Heart right ventricle (tissue), 16 donors: ENCODE results near the gene CCM2. TPM values are rescaled to one million over a fixed set of nuclear protein-coding genes. Genes with fewer than 3 reads are reported as not detected.

Source experiments
- ATAC-seq, 8 donors: fragments of 200-7000 bp; cut with Tn5 transposase; one replicate each; pipeline ENCODE4 v1.9.1; 2020; ENCODE audit warnings: mild to moderate bottlenecking in 8 of 8, moderate library complexity in 8 of 8, moderate number of reproducible peaks in 1 of 8
- DNase-seq, 2 donors: peaks; one replicate each; pipeline ENCODE4 v3.0.0-alpha.2; 2020
- H3K27ac ChIP-seq, 10 donors: fragments of 200-600 bp; sonication (generic) in 2 of 10; one replicate each; pipeline versions ENCODE4 v1.5.0 to v1.8.0; 2020 to 2022; ENCODE audit warnings: mild to moderate bottlenecking in 3 of 10
- H3K27me3 ChIP-seq, 7 donors: fragments of 200-600 bp; one replicate each; pipeline ENCODE4 v1.8.0; 2021 to 2022; ENCODE audit warnings: mild to moderate bottlenecking in 2 of 7
- H3K36me3 ChIP-seq, 9 donors: fragments of 200-600 bp; sonication (generic) in 1 of 9; one replicate each; pipeline versions ENCODE4 v1.5.0 to v1.8.0; 2020 to 2022; ENCODE audit warnings: mild to moderate bottlenecking in 2 of 9
- H3K4me1 ChIP-seq, 9 donors: fragments of 200-600 bp; sonication (generic) in 1 of 9; one replicate each; pipeline versions ENCODE4 v1.5.0 to v1.8.0; 2020 to 2022; ENCODE audit warnings: mild to moderate bottlenecking in 4 of 9
- H3K4me3 ChIP-seq, 10 donors: fragments of 200-600 bp; sonication (generic) in 2 of 10; one replicate each; pipeline versions ENCODE4 v1.5.0 to v1.8.0; 2020 to 2022; ENCODE audit warnings: mild to moderate bottlenecking in 7 of 10, moderate library complexity in 2 of 10
- H3K9me3 ChIP-seq, 11 donors: fragments of 200-600 bp in 10 of 11; sonication (generic) in 2 of 11; one replicate each; pipeline versions ENCODE4 v1.5.0 to v1.8.0; 2013 to 2022; ENCODE audit warnings: mild to moderate bottlenecking in 2 of 11, control low read depth in 1 of 11, moderate library complexity in 1 of 11
- CTCF ChIP-seq, 9 donors: fragments of 200-600 bp; sonication (generic) in 2 of 9; IDR thresholded peaks; one replicate each; pipeline versions ENCODE4 v1.5.0 to v1.8.0; 2021 to 2022; ENCODE audit warnings: antibody characterized with exemption in 9 of 9, mild to moderate bottlenecking in 5 of 9, moderate library complexity in 1 of 9
- WGBS, 2 donors: extraction: QIAGEN DNeasy Blood & Tissue Kit; methylation state at CpG; one replicate each; pipeline ENCODE4 v1.1.7; 2013; ENCODE audit warnings: inconsistent platforms in 1 of 2; 5-methylcytosine and 5-hydroxymethylcytosine counted together
- intact Hi-C, 10 donors: fragments of 100-400 bp; cut with DNase I; formaldehyde crosslinking; loops; one replicate each; pipeline versions ENCODE4 v1.11.1 to v1.14.2; 2022
- polyA plus RNA-seq, 2 donors: library from polyadenylated mRNA; stranded (reverse); fragments of 200-250 nt; gene quantifications; one replicate each; pipeline ENCODE4 v1.2.3, GENCODE V29; 2013
- total RNA-seq, 10 donors: library from RNA; stranded (reverse); fragmentation: NEBNext Ultra II Directional in 3 of 10; extraction: Animal tissue kit (Norgen Biotek cat#: 25700) in 3 of 10; gene quantifications; one replicate each; pipeline versions ENCODE4 v1.2.1 to v1.2.4, GENCODE V29; 2021 to 2023
- donor health status: Arrhythmogenic right ventricular cardiomyopathy.
- donor health status: ischemic (EF 13 %, LVEDD 7.1; RV severe dilation, severe dysfunction).
- donor health status: healthy with polysubstance abuse.
- donor health status: DM: no; HTN: yes; CAD: no.
- donor health status: DM: no; HTN: no; CAD: no.
- donor health status: ischemic (EF 25% LVEDD 6.9; RV normal size, moderate dysfunction).
- donor health status: ischemic (EF 25% LVEDD 5.7; RV mildly dilated, moderate dysfunction).
- donor health status: healthy.
- donor health status: DM: yes; HTN: yes; CAD: no.
- donor health status: Ischemic cardiomyopathy.
- donor health status: ischemic (EF 35%, LVEDD 5.7; RV mildly dilated, moderate dysfunction).
- donor health status: nonischemic (EF 11% LVEDD 7.7; RV severe dilation, severe dysfunction).
- donor health status: DM: yes; HTN: yes; CAD: no.
- donor health status: PGD.
- donor health status: ischemic (EF 29% LVEDD 5.4; RV normal size, mild dysfunction).
- donor health status: nonischemic (EF 23%, LVEDD 6.1; RV moderate dilation, normal function).

Gene CCM2
- total and polyA plus RNA-seq, 12 donors = 21.5 to 71.1 (median 25.7) TPM

GRCh38 chr7:44987457-44987856, 12.5 kb upstream of the CCM2 start:
- Histone ChIP-seq H3K4me1 (peaks cover 0 to 48% (median 30%) of the 10 kb centered on the region in 9 donors), H3K36me3 (peaks cover 0 to 33% (median 12%) of the 10 kb centered on the region in 9 donors), H3K4me3 (peak overlapping the region in 8 of 10 donors; percentile 57 to 71 (median 65)), H3K27me3 (no peaks in the 10 kb centered on the region), H3K9me3 (no peaks in the 10 kb centered on the region), H3K27ac (peak overlapping the region in 9 of 10 donors; percentile 93 to 98 (median 96))
- WGBS, 2 donors = 94 to 97% methylated on average over 7 of the region's 7 CpGs
- ATAC-seq (no peak), DNase-seq (no peak)
- no peak for TF ChIP-seq CTCF (IDR thresholded peaks at IDR 0.05)
- intact Hi-C loops = loop anchor here in 6 of 10 donors (2.0 to 10.0 kb wide), 3 partner anchors 103 to 405 kb away; partner anchors contain the start of genes TBRG4 (in 5 of the 6), PURB (in 1 of the 6) and TMED4 (in 1 of the 6)

- 82 to 86% methylated on average over 10 of the region's 10 CpGs for WGBS, 2 donors
- H3K4me1 ChIP-seq = peaks cover 0 to 48% (median 30%) of the 10 kb centered on the region in 9 donors
- peaks cover 0 to 28% (median 7%) of the 10 kb centered on the region in 9 donors for H3K36me3 ChIP-seq
- TF ChIP-seq CTCF (IDR thresholded peaks at IDR 0.05) = no peak
- DNase-seq (no peak), ATAC-seq (no peak)
- no peaks in the 10 kb centered on the region for H3K27me3 ChIP-seq
- H3K4me3 ChIP-seq = no peak overlapping the region
- intact Hi-C loops = loop anchor here in 6 of 10 donors (2.0 to 10.0 kb wide), 3 partner anchors 103 to 405 kb away; partner anchors contain the start of genes TBRG4 (in 5 of the 6), PURB (in 1 of the 6) and TMED4 (in 1 of the 6)
- no peaks in the 10 kb centered on the region for H3K9me3 ChIP-seq
- no peak overlapping the region for H3K27ac ChIP-seq
Observed at GRCh38 chr7:44987996-44988395, 12.0 kb upstream of the CCM2 start.

DNA sequence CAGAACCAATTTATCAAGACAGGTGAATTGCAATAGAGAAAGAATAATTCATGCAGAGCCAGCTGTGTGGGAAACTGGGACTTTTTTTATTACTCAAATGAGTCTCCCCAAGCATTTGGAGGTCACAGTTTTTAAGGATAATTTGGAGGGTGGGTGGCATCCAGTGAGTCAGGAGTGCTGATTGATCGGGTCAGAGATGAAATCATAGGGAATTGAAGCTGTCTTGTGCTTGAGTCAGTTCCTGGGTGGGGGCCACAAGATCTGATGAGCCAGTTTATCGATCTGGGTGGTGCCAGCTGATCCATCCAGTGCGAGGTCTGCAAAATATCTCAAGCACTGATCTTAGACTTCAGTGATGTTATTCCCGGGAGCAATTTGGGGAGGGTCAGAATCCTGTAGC, 11.3 kb upstream of the CCM2 start:
- DNase-seq (no peak), ATAC-seq (no peak)
- TF ChIP-seq CTCF (IDR thresholded peaks at IDR 0.05) = no peak
- intact Hi-C loops = loop anchor here in 5 of 10 donors (5.0 to 10.0 kb wide), 2 partner anchors 104 to 124 kb away; partner anchors contain the start of genes TBRG4 (in 5 of the 5) and PURB (in 1 of the 5)
- WGBS, 2 donors = 87 to 90% methylated on average over 4 of the region's 4 CpGs
- H3K4me1 ChIP-seq = peaks cover 0 to 48% (median 30%) of the 10 kb centered on the region in 9 donors
- H3K27me3 ChIP-seq = no peaks in the 10 kb centered on the region
- H3K4me3 ChIP-seq = no peak overlapping the region
- H3K9me3 ChIP-seq = no peaks in the 10 kb centered on the region
- H3K27ac ChIP-seq = no peak overlapping the region
- peaks cover 0 to 21% (median 5%) of the 10 kb centered on the region in 9 donors for H3K36me3 ChIP-seq

DNA sequence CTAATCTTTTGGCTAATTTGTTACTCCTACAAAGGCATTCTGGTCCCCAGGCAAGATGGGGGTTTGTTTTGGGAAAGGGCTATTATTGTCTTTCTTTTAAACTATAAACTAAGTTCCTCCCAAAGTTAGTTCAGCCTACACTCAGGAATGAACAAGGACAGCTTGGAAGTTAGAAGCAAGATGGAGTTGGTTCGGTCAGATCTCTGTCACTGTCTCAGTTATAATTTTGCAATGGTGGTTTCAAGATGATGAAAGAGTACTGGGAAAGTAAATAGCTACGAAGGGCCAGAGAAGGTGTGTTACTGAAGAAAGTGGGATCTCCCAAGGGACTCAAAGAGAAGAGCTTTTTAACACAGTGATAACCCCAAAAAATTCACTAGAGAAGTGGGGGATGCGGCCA, 10.9 kb upstream of the CCM2 start:
- DNase-seq (no peak), ATAC-seq (no peak)
- intact Hi-C loops = loop anchor here in 5 of 10 donors (5.0 to 10.0 kb wide), 2 partner anchors 104 to 123 kb away; partner anchors contain the start of genes TBRG4 (in 5 of the 5) and PURB (in 1 of the 5)
- no peaks in the 10 kb centered on the region for H3K27me3 ChIP-seq
- no peak for TF ChIP-seq CTCF (IDR thresholded peaks at IDR 0.05)
- H3K36me3 ChIP-seq = peaks cover 0 to 16% (median 3%) of the 10 kb centered on the region in 9 donors
- peaks cover 0 to 48% (median 30%) of the 10 kb centered on the region in 9 donors for H3K4me1 ChIP-seq
- WGBS, 2 donors = 94 to 96% methylated on average over 3 of the region's 3 CpGs
- no peaks in the 10 kb centered on the region for H3K9me3 ChIP-seq
- no peak overlapping the region for H3K27ac ChIP-seq
- H3K4me3 ChIP-seq = no peak overlapping the region
